ENCODE measurements around the gene TPTE2. TPM values are rescaled to one million over a fixed set of nuclear protein-coding genes. Genes with fewer than 3 reads are reported as not detected.
A peak's percentile ranks its signal among the peaks of the same experiment; 100 is the strongest.

The TPTE2 gene
- total and polyA plus RNA-seq, 9 of the 15 experiments (the other 6 are each of a cell fraction or from before 2014, with no cell fraction given), result not detected

GRCh38 chr13:19586904-19587634 is 25.7 kb upstream of the TPTE2 start (continued):
- no peak for TF ChIP-seq BRD4 (IDR thresholded peaks at IDR 0.05)
- no peak for TF ChIP-seq IFI16 (CRISPR knock-in tag; IDR thresholded peaks at IDR 0.05)
- no peak for TF ChIP-seq NR2C2 (CRISPR knock-in tag; IDR thresholded peaks at IDR 0.05)
- peak; percentile 41; the same call in 1 of the 2 replicates for TF ChIP-seq NR2C2 (tag; IDR thresholded peaks at IDR 0.05)
- no peak for TF ChIP-seq E4F1 (CRISPR knock-in tag; IDR thresholded peaks at IDR 0.05; ENCODE audit: borderline replicate concordance)
- TF ChIP-seq RBFOX2 (IDR thresholded peaks at IDR 0.05; ENCODE audit: low read depth, low read length), result no peak
- TF ChIP-seq RBM39 (optimal IDR thresholded peaks at IDR 0.05; ENCODE audit: low read depth, low read length), result no peak
- TF ChIP-seq CXXC5 (CRISPR knock-in tag; IDR thresholded peaks at IDR 0.05), result peak; percentile 74
- TF ChIP-seq SP2 (IDR thresholded peaks at IDR 0.05; ENCODE audit: extremely low read depth, low read depth, low read length, poor library complexity, severe bottlenecking), result no peak
- TF ChIP-seq ZNF57 (CRISPR knock-in tag; IDR thresholded peaks at IDR 0.05), result no peak
- TF ChIP-seq ZNF398 (CRISPR knock-in tag; IDR thresholded peaks at IDR 0.05), result no peak
- TF ChIP-seq, protein P1, sequence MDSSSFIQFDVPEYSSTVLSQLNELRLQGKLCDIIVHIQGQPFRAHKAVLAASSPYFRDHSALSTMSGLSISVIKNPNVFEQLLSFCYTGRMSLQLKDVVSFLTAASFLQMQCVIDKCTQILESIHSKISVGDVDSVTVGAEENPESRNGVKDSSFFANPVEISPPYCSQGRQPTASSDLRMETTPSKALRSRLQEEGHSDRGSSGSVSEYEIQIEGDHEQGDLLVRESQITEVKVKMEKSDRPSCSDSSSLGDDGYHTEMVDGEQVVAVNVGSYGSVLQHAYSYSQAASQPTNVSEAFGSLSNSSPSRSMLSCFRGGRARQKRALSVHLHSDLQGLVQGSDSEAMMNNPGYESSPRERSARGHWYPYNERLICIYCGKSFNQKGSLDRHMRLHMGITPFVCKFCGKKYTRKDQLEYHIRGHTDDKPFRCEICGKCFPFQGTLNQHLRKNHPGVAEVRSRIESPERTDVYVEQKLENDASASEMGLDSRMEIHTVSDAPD (CRISPR knock-in tag; IDR thresholded peaks at IDR 0.05), result no peak
- no peak for TF ChIP-seq U2AF1 (optimal IDR thresholded peaks at IDR 0.05; ENCODE audit: low read depth, low read length)
- TF ChIP-seq, protein P2, sequence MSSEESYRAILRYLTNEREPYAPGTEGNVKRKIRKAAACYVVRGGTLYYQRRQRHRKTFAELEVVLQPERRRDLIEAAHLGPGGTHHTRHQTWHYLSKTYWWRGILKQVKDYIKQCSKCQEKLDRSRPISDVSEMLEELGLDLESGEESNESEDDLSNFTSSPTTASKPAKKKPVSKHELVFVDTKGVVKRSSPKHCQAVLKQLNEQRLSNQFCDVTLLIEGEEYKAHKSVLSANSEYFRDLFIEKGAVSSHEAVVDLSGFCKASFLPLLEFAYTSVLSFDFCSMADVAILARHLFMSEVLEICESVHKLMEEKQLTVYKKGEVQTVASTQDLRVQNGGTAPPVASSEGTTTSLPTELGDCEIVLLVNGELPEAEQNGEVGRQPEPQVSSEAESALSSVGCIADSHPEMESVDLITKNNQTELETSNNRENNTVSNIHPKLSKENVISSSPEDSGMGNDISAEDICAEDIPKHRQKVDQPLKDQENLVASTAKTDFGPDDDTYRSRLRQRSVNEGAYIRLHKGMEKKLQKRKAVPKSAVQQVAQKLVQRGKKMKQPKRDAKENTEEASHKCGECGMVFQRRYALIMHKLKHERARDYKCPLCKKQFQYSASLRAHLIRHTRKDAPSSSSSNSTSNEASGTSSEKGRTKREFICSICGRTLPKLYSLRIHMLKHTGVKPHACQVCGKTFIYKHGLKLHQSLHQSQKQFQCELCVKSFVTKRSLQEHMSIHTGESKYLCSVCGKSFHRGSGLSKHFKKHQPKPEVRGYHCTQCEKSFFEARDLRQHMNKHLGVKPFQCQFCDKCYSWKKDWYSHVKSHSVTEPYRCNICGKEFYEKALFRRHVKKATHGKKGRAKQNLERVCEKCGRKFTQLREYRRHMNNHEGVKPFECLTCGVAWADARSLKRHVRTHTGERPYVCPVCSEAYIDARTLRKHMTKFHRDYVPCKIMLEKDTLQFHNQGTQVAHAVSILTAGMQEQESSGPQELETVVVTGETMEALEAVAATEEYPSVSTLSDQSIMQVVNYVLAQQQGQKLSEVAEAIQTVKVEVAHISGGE (CRISPR knock-in tag; IDR thresholded peaks at IDR 0.05), result peak; percentile 54 to 91 (median 76); a peak in 4 of 6 replicates
- no peak for TF ChIP-seq EWSR1 (IDR thresholded peaks at IDR 0.05; ENCODE audit: borderline replicate concordance, low read depth, partially characterized antibody)
- TF ChIP-seq ETV1 (tag; conservative IDR thresholded peaks at IDR 0.05; ENCODE audit: low read depth), result peak; percentile 33; the same call in 1 of the 2 replicates
- TF ChIP-seq ZNF77 (CRISPR knock-in tag; IDR thresholded peaks at IDR 0.05), result no peak
- TF ChIP-seq SAFB (IDR thresholded peaks at IDR 0.05; ENCODE audit: borderline replicate concordance, low read depth, low read length), result no peak

All from K562 (cell line).